ENCODE data around the gene KCNK6. TPM values are rescaled to one million over a fixed set of nuclear protein-coding genes. Genes with fewer than 3 reads are reported as not detected.
"Not testable (repeated sequence)": the region's sequence is repeated elsewhere in the genome, so short reads cannot be mapped to it uniquely, and the experiment has no call there.

Gene KCNK6
- total and polyA plus RNA-seq, 10 of the 15 experiments (the other 5 are each of a cell fraction or from before 2014, with no cell fraction given) = 0.04 to 1.4 (median 1.1) TPM

GRCh38 chr19:38362076-38362945, 42.7 kb downstream of the KCNK6 start:
- DNase-seq (ENCODE audit: low read depth, low spot score) (no peak), FAIRE-seq (no peak), ATAC-seq (peak; percentile 63)
- WGBS (ENCODE audit: insufficient coverage, insufficient replicate concordance, low lambda C conversion rate, missing lambda C conversion rate) = 4% methylated on average over 65 of the region's 68 CpGs
- no peaks in the 10 kb centered on the region for H3K9me3 ChIP-seq (replicated peaks; ENCODE audit: control insufficient read depth, insufficient read depth, low read length)
- no peak overlapping the region; the same call in 1 of the 2 replicates for H3K9ac ChIP-seq (ENCODE audit: control insufficient read depth, insufficient read depth, low read length)
- H3K79me2 ChIP-seq (ENCODE audit: control insufficient read depth, insufficient read depth, low read length) = no peaks in the 10 kb centered on the region
- POLR2A ChIA-PET = no interaction called here
- peak overlapping the region; percentile 71; the same call in 1 of the 2 replicates for H3K4me3 ChIP-seq
- CTCF ChIA-PET = no interaction called here
- no peaks in the 10 kb centered on the region for H4K20me1 ChIP-seq (ENCODE audit: control insufficient read depth, insufficient read depth)
- no peaks in the 10 kb centered on the region; the same call in 1 of the 2 replicates for H3K4me1 ChIP-seq (ENCODE audit: control insufficient read depth, insufficient read depth, low read length)
- H3K4me2 ChIP-seq (ENCODE audit: control insufficient read depth, insufficient read depth) = peak overlapping the region; percentile 95
- TF ChIP-seq BHLHE40 (IDR thresholded peaks at IDR 0.05; ENCODE audit: borderline replicate concordance in 1 of 2, low read depth in 2 of 2, low read length in 1 of 2) (no peak), EGR1 (IDR thresholded peaks at IDR 0.05; ENCODE audit: borderline replicate concordance in 1 of 2, low read depth in 2 of 2, low read length in 2 of 2) (0 out of 3 replicates have a peak, but pooled peaks of 1 of the 2 experiments have one; percentile 16)
- SMC1A ChIA-PET (ENCODE audit: uncharacterized antibody, unreplicated experiment) = no interaction called here
- no TSS peak for BruUV-seq (replicated peaks)
- H3K36me3 ChIP-seq (ENCODE audit: control insufficient read depth in 2 of 2, insufficient read depth in 2 of 2, low read length in 1 of 2) = no peaks in the 10 kb centered on the region
- H2AFZ ChIP-seq (ENCODE audit: control insufficient read depth, low read depth, low read length) = peak overlapping the region; percentile 77
- intact Hi-C loops (cut with micrococcal nuclease; ENCODE audit: unreplicated experiment) (no loop called here), in situ Hi-C loops (cut with MboI) (no loop called here)
- H3K27ac ChIP-seq (ENCODE audit: control insufficient read depth, insufficient read depth) = no peak overlapping the region
- H3K27me3 ChIP-seq (replicated peaks in 1 of 2; ENCODE audit: control insufficient read depth in 2 of 2, insufficient read depth in 2 of 2, low read length in 1 of 2) = peaks cover 0 to 2% of the 10 kb centered on the region in 2 experiments; a peak in 3 of 4 replicates
- RAD21 ChIA-PET (ENCODE audit: unreplicated experiment) = no interaction called here

DNA sequence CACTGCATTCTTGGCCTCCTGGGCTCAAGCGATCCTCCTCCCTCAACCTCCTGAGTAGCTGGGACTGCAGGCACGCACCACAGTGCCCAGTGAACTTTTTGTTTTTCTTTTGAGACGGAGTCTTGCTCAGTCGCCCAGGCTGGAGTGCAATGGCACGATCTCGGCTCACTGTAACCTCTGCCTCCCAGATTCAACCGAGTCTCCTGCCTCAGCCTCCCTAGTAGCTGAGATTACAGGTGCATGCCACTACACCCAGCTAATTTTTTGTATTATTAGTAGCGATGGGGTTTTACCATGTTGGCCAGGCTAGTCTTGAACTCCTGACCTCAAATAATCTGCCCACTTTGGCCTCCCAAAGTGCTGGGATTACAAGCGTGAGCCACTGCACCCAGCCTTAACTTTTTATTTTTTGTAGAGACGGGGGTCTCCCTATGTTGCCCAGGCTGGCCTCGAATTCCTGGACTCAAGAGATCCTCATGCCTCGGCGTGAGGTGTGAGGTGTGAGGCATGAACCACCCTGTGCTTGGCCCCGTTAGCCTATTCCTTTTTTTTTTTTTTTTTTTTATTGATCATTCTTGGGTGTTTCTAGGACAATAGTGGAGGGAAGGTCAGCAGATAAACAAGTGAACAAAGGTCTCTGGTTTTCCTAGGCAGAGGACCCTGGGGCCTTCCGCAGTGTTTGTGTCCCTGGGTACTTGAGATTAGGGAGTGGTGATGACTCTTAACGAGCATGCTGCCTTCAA, 43.5 kb downstream of the KCNK6 start:
- intact Hi-C loops (cut with micrococcal nuclease; ENCODE audit: unreplicated experiment); POLR2A ChIA-PET; H2AFZ ChIP-seq (ENCODE audit: control insufficient read depth, low read depth, low read length); H4K20me1 ChIP-seq (ENCODE audit: control insufficient read depth, insufficient read depth); RAD21 ChIA-PET (ENCODE audit: unreplicated experiment); H3K4me1 ChIP-seq (ENCODE audit: control insufficient read depth, insufficient read depth, low read length); H3K36me3 ChIP-seq (ENCODE audit: control insufficient read depth in 2 of 2, insufficient read depth in 2 of 2, low read length in 1 of 2); H3K27ac ChIP-seq (ENCODE audit: control insufficient read depth, insufficient read depth); H3K9ac ChIP-seq (ENCODE audit: control insufficient read depth, insufficient read depth, low read length); FAIRE-seq; DNase-seq (ENCODE audit: low read depth, low spot score); BruUV-seq (replicated peaks); ATAC-seq; SMC1A ChIA-PET (ENCODE audit: uncharacterized antibody, unreplicated experiment); in situ Hi-C loops (cut with MboI); H3K27me3 ChIP-seq (replicated peaks in 1 of 2; ENCODE audit: control insufficient read depth in 2 of 2, insufficient read depth in 2 of 2, low read length in 1 of 2); H3K9me3 ChIP-seq (replicated peaks; ENCODE audit: control insufficient read depth, insufficient read depth, low read length); H3K79me2 ChIP-seq (ENCODE audit: control insufficient read depth, insufficient read depth, low read length); H3K4me3 ChIP-seq; CTCF ChIA-PET: not testable (repeated sequence)
- WGBS (ENCODE audit: insufficient coverage, insufficient replicate concordance, low lambda C conversion rate, missing lambda C conversion rate) = 60% methylated on average over 13 of the region's 16 CpGs
- H3K4me2 ChIP-seq (ENCODE audit: control insufficient read depth, insufficient read depth) = 0 out of 2 replicates have a peak overlapping the region, but pooled peaks have one; percentile 7
